H1 (cell line): ENCODE measurements around the gene YWHAG. TPM values are rescaled to one million over a fixed set of nuclear protein-coding genes. Genes with fewer than 3 reads are reported as not detected.

ENCODE experiments used
- CTCF ChIA-PET: fragments of 300-600 bp; sonication (Branson Sonifier 250); formaldehyde crosslinking; loops from one replicate; lab custom pipeline; 2021; ENCODE audit not compliant: partially characterized antibody; lab: Charles Lee
- POLR2A ChIA-PET: fragments of 300-600 bp; sonication (Branson Sonifier 250); formaldehyde crosslinking; loops from one replicate; lab custom pipeline; 2021; ENCODE audit warnings: inconsistent platforms; ENCODE audit not compliant: partially characterized antibody; lab: Charles Lee
- DNase-seq, 2 experiments: peaks; one replicate each; pipeline versions ENCODE4 v3.0.0 to v3.0.0-alpha.2; 2010 to 2022; ENCODE audit warnings: low spot score in 2 of 2, low read depth in 1 of 2, mixed read lengths in 1 of 2
- FAIRE-seq: peaks from 2 replicates; lab custom pipeline; 2011; peaks lifted over from hg19 to GRCh38; lab: Jason Lieb, UNC
- H2AFZ ChIP-seq: 2 replicates; pipeline ENCODE4 v1.8.1; 2012; ENCODE audit warnings: low read length, inconsistent platforms
- H2AK5ac ChIP-seq: 2 replicates; pipeline ENCODE4 v1.6.1; 2013; ENCODE audit warnings: low read depth, low read length
- H2BK120ac ChIP-seq: replicated peaks from 2 replicates; pipeline ENCODE3; 2013; ENCODE audit warnings: low read depth, low read length, inconsistent platforms
- H2BK12ac ChIP-seq: 2 replicates; pipeline ENCODE4 v1.6.1; 2013; ENCODE audit warnings: low read depth, low read length
- H2BK15ac ChIP-seq: 2 replicates; pipeline ENCODE4 v1.6.1; 2013; ENCODE audit warnings: low read length
- H2BK20ac ChIP-seq: 2 replicates; pipeline ENCODE4 v1.6.1; 2013; ENCODE audit warnings: low read length
- H2BK5ac ChIP-seq: 2 replicates; pipeline ENCODE4 v1.6.1; 2013; ENCODE audit warnings: low read depth, low read length
- H3K14ac ChIP-seq: 2 replicates; pipeline ENCODE4 v1.6.1; 2013; ENCODE audit warnings: inconsistent platforms; ENCODE audit not compliant: insufficient read length
- H3K18ac ChIP-seq: 2 replicates; pipeline ENCODE4 v1.6.1; 2013; ENCODE audit warnings: low read length; ENCODE audit errors: extremely low read depth
- H3K23ac ChIP-seq: 2 replicates; pipeline ENCODE4 v1.6.1; 2013; ENCODE audit warnings: inconsistent platforms; ENCODE audit not compliant: insufficient read length
- H3K23me2 ChIP-seq: 2 replicates; pipeline ENCODE4 v1.6.1; 2013; ENCODE audit warnings: low read depth, low read length
- H3K27ac ChIP-seq: 2 replicates; pipeline ENCODE4 v1.6.1; 2011; ENCODE audit warnings: low read depth, low read length, inconsistent platforms
- H3K27me3 ChIP-seq, 4 experiments: replicated peaks in 1 of 4; 1 replicate in 1 of 4; 2 replicates in 3 of 4; pipeline versions ENCODE4 v1.6.1 to v1.8.1; 2011 to 2013; ENCODE audit warnings: low read length in 3 of 4, mild to moderate bottlenecking in 3 of 4, inconsistent platforms in 2 of 4, mixed read lengths in 2 of 4, moderate library complexity in 1 of 4; ENCODE audit not compliant: control insufficient read depth in 3 of 4, insufficient read depth in 3 of 4; ENCODE audit errors: extremely low read depth in 1 of 4
- H3K36me3 ChIP-seq, 4 experiments: 2 replicates each; pipeline versions ENCODE4 v1.6.1 to v1.8.1; 2011 to 2013; ENCODE audit warnings: mild to moderate bottlenecking in 4 of 4, low read length in 3 of 4, moderate library complexity in 2 of 4, control low read depth in 1 of 4, inconsistent platforms in 1 of 4; ENCODE audit not compliant: insufficient read depth in 4 of 4, control insufficient read depth in 2 of 4
- H3K4ac ChIP-seq: replicated peaks from 2 replicates; pipeline ENCODE3; 2013; ENCODE audit warnings: low read length, low read depth, mixed read lengths, inconsistent platforms; ENCODE audit not compliant: insufficient read length
- H3K4me1 ChIP-seq, 4 experiments: replicated peaks in 1 of 4; 1 replicate in 1 of 4; 2 replicates in 3 of 4; pipeline versions ENCODE4 v1.6.1 to v1.8.1; 2011 to 2013; ENCODE audit warnings: low read length in 3 of 4, inconsistent platforms in 2 of 4, mixed read lengths in 1 of 4; ENCODE audit not compliant: insufficient read depth in 4 of 4, control insufficient read depth in 3 of 4
- H3K4me2 ChIP-seq, 2 experiments: 2 replicates each; pipeline versions ENCODE4 v1.6.1 to v1.8.1; 2011 to 2013; ENCODE audit warnings: low read depth in 2 of 2, low read length in 2 of 2, control low read depth in 1 of 2, inconsistent platforms in 1 of 2, mild to moderate bottlenecking in 1 of 2; ENCODE audit not compliant: insufficient read depth in 1 of 2
- H3K4me3 ChIP-seq, 4 experiments: fragments of 200-600, 300-600 bp in 1 of 4; sonication (generic), shearing (Covaris generic), sonication (Bioruptor Twin) in 1 of 4; 2 replicates each; pipeline versions ENCODE4 v1.5.1 to v1.8.1; 2011 to 2016; ENCODE audit warnings: low read length in 4 of 4, low read depth in 3 of 4, control low read depth in 2 of 4, inconsistent platforms in 2 of 4, mild to moderate bottlenecking in 2 of 4, mixed read lengths in 1 of 4, moderate library complexity in 1 of 4; ENCODE audit not compliant: insufficient read depth in 2 of 4; ENCODE audit errors: extremely low read depth in 1 of 4
- H3K56ac ChIP-seq: replicated peaks from 2 replicates; pipeline ENCODE3; 2013; ENCODE audit warnings: low read depth, mild to moderate bottlenecking, mixed read lengths, low read length, inconsistent platforms; ENCODE audit not compliant: insufficient read length
- H3K79me1 ChIP-seq: 2 replicates; pipeline ENCODE4 v1.6.1; 2013; ENCODE audit warnings: low read depth, low read length, control low read depth
- H3K79me2 ChIP-seq, 2 experiments: 2 replicates each; pipeline versions ENCODE4 v1.6.1 to v1.8.1; 2012 to 2013; ENCODE audit warnings: low read length in 2 of 2, mild to moderate bottlenecking in 2 of 2, inconsistent platforms in 1 of 2; ENCODE audit not compliant: insufficient read depth in 2 of 2, control insufficient read depth in 1 of 2
- H3K9ac ChIP-seq, 4 experiments: replicated peaks in 1 of 4; 1 replicate in 1 of 4; 2 replicates in 3 of 4; pipeline versions ENCODE4 v1.6.1 to v1.8.1; 2011 to 2013; ENCODE audit warnings: low read depth in 3 of 4, low read length in 3 of 4, control low read depth in 2 of 4, mild to moderate bottlenecking in 2 of 4, moderate library complexity in 2 of 4, inconsistent platforms in 1 of 4; ENCODE audit errors: extremely low read depth in 1 of 4
- H3K9me3 ChIP-seq, 2 experiments: 2 replicates each; pipeline versions ENCODE4 v1.6.1 to v1.8.1; 2012 to 2013; ENCODE audit warnings: mild to moderate bottlenecking in 2 of 2, moderate library complexity in 2 of 2, control low read depth in 1 of 2, inconsistent platforms in 1 of 2, low read depth in 1 of 2, low read length in 1 of 2, mixed read lengths in 1 of 2; ENCODE audit not compliant: insufficient read depth in 2 of 2
- H4K20me1 ChIP-seq, 2 experiments: replicated peaks in 1 of 2; 2 replicates each; pipeline versions ENCODE3 to v1.8.1; 2011 to 2013; ENCODE audit warnings: inconsistent platforms in 2 of 2, low read length in 2 of 2, mild to moderate bottlenecking in 1 of 2; ENCODE audit not compliant: insufficient read depth in 2 of 2, control insufficient read depth in 1 of 2
- H4K5ac ChIP-seq: 2 replicates; pipeline ENCODE4 v1.6.1; 2013; ENCODE audit warnings: low read length, low read depth, mixed read lengths, inconsistent platforms; ENCODE audit not compliant: insufficient read length
- H4K8ac ChIP-seq: 2 replicates; pipeline ENCODE4 v1.8.0; 2013; ENCODE audit warnings: mild to moderate bottlenecking, moderate library complexity, low read length, inconsistent platforms; ENCODE audit not compliant: insufficient read depth; ENCODE audit errors: extremely low read depth
- H4K91ac ChIP-seq: replicated peaks from 2 replicates; pipeline ENCODE3; 2013; ENCODE audit warnings: low read length, mixed read lengths, inconsistent platforms; ENCODE audit not compliant: insufficient read length
- BCL11A ChIP-seq, 2 experiments: IDR thresholded peaks; one replicate each; pipeline ENCODE4 v1.6.1; 2011; ENCODE audit warnings: low read depth in 2 of 2, low read length in 2 of 2, mild to moderate bottlenecking in 2 of 2
- CEBPB ChIP-seq: IDR thresholded peaks from 2 replicates; pipeline ENCODE4 v1.6.1; 2012; ENCODE audit warnings: low read depth, low read length
- CHD1 ChIP-seq: IDR thresholded peaks from 2 replicates; pipeline ENCODE4 v1.6.1; 2012; ENCODE audit warnings: low read depth, low read length, improper control_type of control experiment
- CHD2 ChIP-seq: IDR thresholded peaks from 2 replicates; pipeline ENCODE4 v1.6.1; 2012; ENCODE audit warnings: low read length, improper control_type of control experiment
- CTBP2 ChIP-seq: IDR thresholded peaks from 2 replicates; pipeline ENCODE4 v1.7.0; 2011; ENCODE audit warnings: borderline replicate concordance, mild to moderate bottlenecking, moderate library complexity, mixed read lengths, low read length; ENCODE audit not compliant: insufficient read depth, insufficient read length
- EGR1 ChIP-seq: IDR thresholded peaks from 2 replicates; pipeline ENCODE4 v1.6.1; 2011; ENCODE audit warnings: low read depth, low read length, borderline replicate concordance
- JUN ChIP-seq: IDR thresholded peaks from 2 replicates; pipeline ENCODE4 v1.6.1; 2011; ENCODE audit warnings: low read depth, mild to moderate bottlenecking, improper control_type of control experiment, low read length
- JUND ChIP-seq: IDR thresholded peaks from 2 replicates; pipeline ENCODE4 v1.6.1; 2011; ENCODE audit warnings: mild to moderate bottlenecking, improper control_type of control experiment, low read length
- KDM1A ChIP-seq: fragments of 200-600, 300-600 bp; sonication (generic); IDR thresholded peaks from 2 replicates; pipeline ENCODE4 v1.7.1; 2016; ENCODE audit warnings: mild to moderate bottlenecking, low read length, borderline replicate concordance
- KDM4A ChIP-seq: IDR thresholded peaks from one replicate; pipeline ENCODE4 v1.7.1; 2012; ENCODE audit warnings: low read depth, mild to moderate bottlenecking, moderate library complexity, low read length, inconsistent platforms; ENCODE audit not compliant: severe bottlenecking
- PHF8 ChIP-seq: fragments of 200-600 bp; sonication (generic); conservative IDR thresholded peaks from 2 replicates; pipeline ENCODE4 v1.7.1; 2012; ENCODE audit warnings: low read depth, mild to moderate bottlenecking, inconsistent platforms, low read length, moderate library complexity
- RBBP5 ChIP-seq: IDR thresholded peaks from 2 replicates; pipeline ENCODE4 v1.7.1; 2012; ENCODE audit warnings: low read depth, mild to moderate bottlenecking, inconsistent platforms, low read length, moderate library complexity, borderline replicate concordance
- SAP30 ChIP-seq: fragments of 300-600 bp; sonication (generic); IDR thresholded peaks from 2 replicates; pipeline ENCODE4 v1.7.1; 2012; ENCODE audit warnings: low read length, moderate library complexity, mild to moderate bottlenecking, inconsistent platforms; ENCODE audit not compliant: insufficient read depth, insufficient replicate concordance
- SP4 ChIP-seq: IDR thresholded peaks from 2 replicates; pipeline ENCODE4 v1.6.1; 2012; ENCODE audit warnings: low read length, inconsistent platforms
- WGBS, 2 experiments: shearing (Covaris generic) in 1 of 2; methylation state at CpG; one replicate each; pipeline versions ENCODE4 v1.1.6 to v1.1.7; 2013 to 2015; ENCODE audit warnings: low lambda C conversion rate in 2 of 2, mixed read lengths in 2 of 2, inconsistent platforms in 1 of 2, low coverage in 1 of 2, missing lambda C conversion rate in 1 of 2; ENCODE audit not compliant: insufficient replicate concordance in 2 of 2, insufficient coverage in 1 of 2, insufficient read length in 1 of 2; ENCODE audit errors: extremely low coverage in 1 of 2, missing lambda C conversion rate in 1 of 2; 5-methylcytosine and 5-hydroxymethylcytosine counted together
- polyA plus RNA-seq, 7 experiments: library from polyadenylated mRNA; depleted of rRNA in 3 of 7; stranded (reverse) in 5 of 7; unstranded in 2 of 7; fragments of >200 nt in 5 of 7; fragments of 200-250 nt in 2 of 7; gene quantifications; 1 replicate in 5 of 7; 2 replicates in 1 of 7; 4 replicates in 1 of 7; pipeline versions ENCODE4 v1.2.1 to v1.2.3, GENCODE V29; 2011 to 2013; ENCODE audit warnings: missing spikeins in 2 of 7, mixed read lengths in 2 of 7
- total RNA-seq: library from RNA; stranded (reverse); fragmentation: NEBNext Ultra II Directional; extraction: Animal tissue kit (Norgen Biotek cat#: 25700); gene quantifications from 2 replicates; pipeline ENCODE4 v1.2.1, GENCODE V29; 2021

The YWHAG gene
- total and polyA plus RNA-seq, 2 of the 8 experiments (the other 6 are each of a cell fraction or from before 2014, with no cell fraction given) = 57.2 to 241 TPM

- DNase-seq (no peak), FAIRE-seq (no peak)
- H2BK20ac ChIP-seq = no peak overlapping the region
- no peak overlapping the region for H2BK120ac ChIP-seq
- H4K8ac ChIP-seq = peak overlapping the region; percentile 99
- no peaks in the 10 kb centered on the region for H3K79me1 ChIP-seq
- H4K91ac ChIP-seq = no peak overlapping the region
- H3K79me2 ChIP-seq = peaks cover 44 to 57% of the 10 kb centered on the region in 2 experiments
- H3K36me3 ChIP-seq = peaks cover 0 to 32% (median 3%) of the 10 kb centered on the region in 4 experiments; a peak in 3 of 8 replicates
- H4K20me1 ChIP-seq = peaks cover 24 to 31% of the 10 kb centered on the region in 2 experiments
- H3K9ac ChIP-seq = peak overlapping the region; percentile 94 to 99 (median 98)
- H2AK5ac ChIP-seq = no peak overlapping the region
- ChIA-PET POLR2A (interaction anchor here (0.7 to 14.3 kb wide), 14 partner anchors 8 to 76 kb away, joined by 3 to 249 read pairs (median 4); no protein-coding TSS in a partner anchor), CTCF (no interaction called here)
- H3K14ac ChIP-seq = no peak overlapping the region
- WGBS, 2 experiments = 1% methylated on average over 16 of the region's 27 CpGs; no CpG with 5 or more reads in 1 of the 2 experiments
- H3K56ac ChIP-seq = peak overlapping the region; percentile 54
- peak overlapping the region; percentile 89 for H4K5ac ChIP-seq
- H2BK15ac ChIP-seq = no peak overlapping the region
- peak overlapping the region; percentile 68 to 71 for H3K4me2 ChIP-seq
- no peak overlapping the region for H2AFZ ChIP-seq
- H3K27me3 ChIP-seq = no peaks in the 10 kb centered on the region
- H3K4me3 ChIP-seq = peak overlapping the region; percentile 89 to 99 (median 92)
- no peak overlapping the region; the same call in 1 of the 2 replicates for H2BK12ac ChIP-seq
- peak overlapping the region; percentile 83 for H3K4ac ChIP-seq
- peak overlapping the region; percentile 99 for H3K27ac ChIP-seq
- H3K9me3 ChIP-seq = no peaks in the 10 kb centered on the region
- H3K23ac ChIP-seq = no peak overlapping the region
- peak overlapping the region; percentile 98; the same call in 1 of the 2 replicates for H3K18ac ChIP-seq
- H3K23me2 ChIP-seq = no peaks in the 10 kb centered on the region; the same call in 1 of the 2 replicates
- H3K4me1 ChIP-seq = peaks cover 2 to 7% (median 4%) of the 10 kb centered on the region in 4 experiments
- peak overlapping the region; percentile 97; the same call in 1 of the 2 replicates for H2BK5ac ChIP-seq
- TF ChIP-seq RBBP5 (no peak), CEBPB (no peak), KDM4A (no peak), CHD1 (no peak), BCL11A (IDR thresholded peaks at IDR 0.05; ENCODE audit: low read depth in 2 of 2, low read length in 2 of 2) (no peak), CHD2 (no peak), PHF8 (no peak), SP4 (no peak), JUN (no peak), JUND (no peak), CTBP2 (no peak), EGR1 (0 out of 2 replicates have a peak, but pooled peaks have one; percentile 20), KDM1A (no peak), SAP30 (peak; percentile 78)
Measured at GRCh38 chr7:76358011-76358480, 745 bp downstream of the YWHAG start.
